ENCODE measurements around the gene KRT82. TPM values are rescaled to one million over a fixed set of nuclear protein-coding genes. Genes with fewer than 3 reads are reported as not detected.
"Not testable (repeated sequence)": the region's sequence is repeated elsewhere in the genome, so short reads cannot be mapped to it uniquely, and the experiment has no call there.

KRT82 gene
- total RNA-seq (2014; rRNA removed): not detected in 2 replicates
- not detected for polyA plus RNA-seq (2012)

- no peak for DNase-seq (ENCODE audit: low read depth)
Observed at GRCh38 chr12:52405922-52406385, at the start of gene KRT82. Gene KRT82, minus strand, starts transcription at chr12:52406335. Its CDS starts 58 bp downstream, at chr12:52406277.

- no peak for DNase-seq (ENCODE audit: low read depth)
Observed at GRCh38 chr12:52455821-52456220, 49.7 kb upstream of the KRT82 start.

GRCh38 chr12:52454411-52455201 is 48.5 kb upstream of the KRT82 start:
- DNase-seq (ENCODE audit: low read depth): peak; percentile 31

GRCh38 chr12:52452101-52452500 is 46.0 kb upstream of the KRT82 start, which contains the start of gene KRT6B:
Gene KRT6B, minus strand, starts transcription at chr12:52452146. Its CDS starts 68 bp downstream, at chr12:52452078.
- no peak for DNase-seq (ENCODE audit: low read depth)

GRCh38 chr12:52448228-52448627 is 42.1 kb upstream of the KRT82 start:
- no peak for DNase-seq (ENCODE audit: low read depth)

GRCh38 chr12:52447196-52447595 is 41.1 kb upstream of the KRT82 start:
- DNase-seq (ENCODE audit: low read depth): not testable (repeated sequence)

GRCh38 chr12:52446367-52447045 is 40.4 kb upstream of the KRT82 start:
- DNase-seq (ENCODE audit: low read depth): no peak

- no peak for DNase-seq (ENCODE audit: low read depth)
Observed at GRCh38 chr12:52445876-52446275, 39.7 kb upstream of the KRT82 start.

- no peak for DNase-seq (ENCODE audit: low read depth)
Observed at GRCh38 chr12:52444647-52445595, 38.8 kb upstream of the KRT82 start.

GRCh38 chr12:52443966-52444365 is 37.8 kb upstream of the KRT82 start:
- DNase-seq (ENCODE audit: low read depth): no peak

- peak; percentile 70 for DNase-seq (ENCODE audit: low read depth)
Observed at GRCh38 chr12:52442600-52443061, 36.5 kb upstream of the KRT82 start.

- no peak for DNase-seq (ENCODE audit: low read depth)
Observed at GRCh38 chr12:52441320-52441911, 35.3 kb upstream of the KRT82 start.

GRCh38 chr12:52440821-52441319 is 34.7 kb upstream of the KRT82 start:
- DNase-seq (ENCODE audit: low read depth): no peak

- DNase-seq (ENCODE audit: low read depth): no peak
Observed at GRCh38 chr12:52439845-52440244, 33.7 kb upstream of the KRT82 start.

- DNase-seq (ENCODE audit: low read depth): no peak
Observed at GRCh38 chr12:52439420-52439819, 33.3 kb upstream of the KRT82 start.

- DNase-seq (ENCODE audit: low read depth): no peak
Observed at GRCh38 chr12:52438305-52439301, 32.5 kb upstream of the KRT82 start.

- DNase-seq (ENCODE audit: low read depth): no peak
Observed at GRCh38 chr12:52437508-52437907, 31.4 kb upstream of the KRT82 start.

GRCh38 chr12:52436828-52437474 is 30.8 kb upstream of the KRT82 start:
- no peak for DNase-seq (ENCODE audit: low read depth)

Data from LHCN-M2 (cell line).